K562 (cell line): Measurements from ENCODE around the gene ERCC6L. TPM values are rescaled to one million over a fixed set of nuclear protein-coding genes. Genes with fewer than 3 reads are reported as not detected.

Experiments
- ATAC-seq: fragments of 200-7000 bp; cut with Tn5 transposase; 3 replicates; pipeline ENCODE4 v1.9.1; 2020; ENCODE audit warnings: moderate library complexity
- BruUV-seq: library from RNA; stranded (reverse); fragments of 400-500 nt; replicated peaks from 2 replicates; lab custom pipeline; 2021; lab: Mats Ljungman, UMichigan
- CTCF ChIA-PET: fragments of 300-600 bp; formaldehyde crosslinking; extraction: SDS; loops from one replicate; lab custom pipeline; 2021; ENCODE audit warnings: low intra/inter-chr PET ratio; lab: Yijun Ruan, JAX
- POLR2A ChIA-PET: fragments of 300-600, 350-650 bp; sonication (Branson Sonifier 250); formaldehyde crosslinking; extraction: SDS; loops from one replicate; lab custom pipeline; 2021; ENCODE audit warnings: antibody characterized with exemption, inconsistent platforms; lab: Yijun Ruan, JAX
- DNase-seq, 4 experiments: peaks; one replicate each; pipeline versions ENCODE4 v3.0.0 to v3.0.0-alpha.2; 2011 to 2018; ENCODE audit warnings: low spot score in 3 of 4, mixed read lengths in 3 of 4; ENCODE audit errors: extremely low read depth in 1 of 4
- FAIRE-seq: peaks from 2 replicates; lab custom pipeline; 2011; peaks lifted over from hg19 to GRCh38; lab: Jason Lieb, UNC
- H2AFZ ChIP-seq: 2 replicates; pipeline ENCODE4 v1.6.0; 2011; ENCODE audit warnings: low read depth, low read length, control low read depth, inconsistent platforms
- H3K27ac ChIP-seq: fragments of 200-600 bp; 3 replicates; pipeline ENCODE4 v1.8.0; 2011; ENCODE audit warnings: low read depth, mild to moderate bottlenecking, control low read depth, inconsistent platforms, low read length, moderate library complexity, mixed read lengths; ENCODE audit errors: extremely low read depth
- H3K27me3 ChIP-seq, 2 experiments: fragments of 300-600 bp in 1 of 2; 2 replicates in 1 of 2; 3 replicates in 1 of 2; pipeline versions ENCODE4 v1.6.0 to v1.8.0; 2011; ENCODE audit warnings: inconsistent platforms in 2 of 2, low read length in 2 of 2, mild to moderate bottlenecking in 1 of 2, mixed read lengths in 1 of 2, moderate library complexity in 1 of 2; ENCODE audit not compliant: control insufficient read depth in 2 of 2, insufficient read depth in 2 of 2
- H3K36me3 ChIP-seq: fragments of 300-600 bp; 3 replicates; pipeline ENCODE4 v1.8.0; 2011; ENCODE audit warnings: mild to moderate bottlenecking, low read length, inconsistent platforms; ENCODE audit not compliant: control insufficient read depth, insufficient read depth
- H3K4me1 ChIP-seq, 2 experiments: fragments of 200-600 bp in 1 of 2; replicated peaks in 1 of 2; 2 replicates in 1 of 2; 3 replicates in 1 of 2; pipeline versions ENCODE4 v1.5.1 to v1.8.0; 2011; ENCODE audit warnings: inconsistent platforms in 2 of 2, low read length in 2 of 2, mild to moderate bottlenecking in 1 of 2, mixed read lengths in 1 of 2, moderate library complexity in 1 of 2; ENCODE audit not compliant: control insufficient read depth in 2 of 2, insufficient read depth in 2 of 2
- H3K4me2 ChIP-seq: 2 replicates; pipeline ENCODE4 v1.6.1; 2011; ENCODE audit warnings: low read length, control low read depth, inconsistent platforms, mixed read lengths; ENCODE audit not compliant: insufficient read depth
- H3K4me3 ChIP-seq: fragments of 200-600 bp; sonication (generic), shearing (Covaris generic); 2 replicates; pipeline ENCODE4 v1.5.1; 2016; ENCODE audit warnings: control low read depth, inconsistent platforms
- H3K79me2 ChIP-seq: fragments of 200-600 bp; 3 replicates; pipeline ENCODE4 v1.8.0; 2011; ENCODE audit warnings: low read length, inconsistent platforms; ENCODE audit not compliant: control insufficient read depth, insufficient read depth
- H3K9ac ChIP-seq, 2 experiments: 2 replicates each; pipeline versions ENCODE4 v1.6.0 to v1.6.1; 2011; ENCODE audit warnings: low read depth in 2 of 2, low read length in 2 of 2, control low read depth in 1 of 2, inconsistent platforms in 1 of 2, mild to moderate bottlenecking in 1 of 2, mixed read lengths in 1 of 2; ENCODE audit not compliant: insufficient read depth in 1 of 2
- H3K9me1 ChIP-seq: one replicate; pipeline ENCODE4 v1.6.0; 2011; ENCODE audit warnings: inconsistent platforms, mild to moderate bottlenecking, low read length, moderate library complexity; ENCODE audit not compliant: control insufficient read depth, insufficient read depth
- H3K9me3 ChIP-seq: replicated peaks from 2 replicates; pipeline ENCODE4 v1.5.1; 2011; ENCODE audit warnings: low read depth, low read length, inconsistent platforms; ENCODE audit not compliant: control insufficient read depth, insufficient read depth
- H4K20me1 ChIP-seq: replicated peaks from 2 replicates; pipeline ENCODE4 v1.6.1; 2011; ENCODE audit warnings: low read length, inconsistent platforms, mixed read lengths; ENCODE audit not compliant: control insufficient read depth, insufficient read depth
- SIN3A ChIP-seq, 2 experiments: fragments of 150-350 bp in 1 of 2; IDR thresholded peaks; 2 replicates each; pipeline ENCODE4 v1.6.1; 2011 to 2016; ENCODE audit warnings: borderline replicate concordance in 2 of 2, low read depth in 2 of 2, low read length in 2 of 2, mild to moderate bottlenecking in 2 of 2, moderate library complexity in 2 of 2; ENCODE audit not compliant: control insufficient read depth in 1 of 2
- SRSF9 ChIP-seq: fragments of 200-400 bp; formaldehyde crosslinking; IDR thresholded peaks from 2 replicates; pipeline ENCODE4 v1.6.1; 2017; ENCODE audit warnings: low read depth, low read length, borderline replicate concordance
- YY1 ChIP-seq, 3 experiments: IDR thresholded peaks; 2 replicates each; pipeline ENCODE4 v1.6.1; 2011; ENCODE audit warnings: low read length in 2 of 3, mild to moderate bottlenecking in 2 of 3, moderate library complexity in 2 of 3, borderline replicate concordance in 1 of 3, control low read depth in 1 of 3, low read depth in 1 of 3; ENCODE audit not compliant: insufficient read depth in 3 of 3, insufficient replicate concordance in 2 of 3, control insufficient read depth in 1 of 3, insufficient read length in 1 of 3; ENCODE audit errors: extremely low read depth in 1 of 3
- WGBS: fragments of 100-300 bp; shearing (Covaris generic); methylation state at CpG from one replicate; pipeline ENCODE4 v1.1.6; 2016; ENCODE audit warnings: low coverage, mixed read lengths; ENCODE audit not compliant: insufficient coverage; ENCODE audit errors: missing lambda C conversion rate; 5-methylcytosine and 5-hydroxymethylcytosine counted together
- in situ Hi-C: fragments of 300-500 bp; cut with MboI; formaldehyde crosslinking; loops from 4 replicates; pipeline ENCODE4 v1.15.0; 2018; ENCODE audit warnings: inconsistent platforms, mixed read lengths
- intact Hi-C: fragments of 100-400 bp; cut with micrococcal nuclease; formaldehyde crosslinking; loops from 2 replicates; pipeline ENCODE4 v1.14.2; 2022
- polyA plus RNA-seq, 8 experiments: library from polyadenylated mRNA; depleted of rRNA in 4 of 8; stranded (reverse) in 5 of 8; unstranded in 3 of 8; fragments of >200 nt; fragmentation: Nextera tagmentation in 2 of 8; fragmentation: Illumina TruSeq in 1 of 8; extraction: Ambion mirVana in 2 of 8; extraction: Trizol in 1 of 8; gene quantifications; 2 replicates each; pipeline versions ENCODE4 v1.2.1 to v1.2.3, GENCODE V29; 2011 to 2014; ENCODE audit warnings: inconsistent platforms in 1 of 8, missing spikeins in 1 of 8
- total RNA-seq, 7 experiments: library from RNA; depleted of rRNA in 6 of 7; stranded (reverse); fragments of >200 nt in 6 of 7; fragmentation: Illumina TruSeq in 2 of 7; extraction: Trizol in 2 of 7; gene quantifications; 2 replicates each; pipeline versions ENCODE4 v1.2.1 to v1.2.3, GENCODE V29; 2011 to 2021; ENCODE audit warnings: low replicate concordance in 1 of 7

The ERCC6L gene
- total and polyA plus RNA-seq, 9 of the 15 experiments (the other 6 are each of a cell fraction or from before 2014, with no cell fraction given): 6.4 to 17.4 (median 11.9) TPM

GRCh38 chrX:72182924-72183323 is 55.9 kb downstream of the ERCC6L start:
- in situ Hi-C loops: no loop called here
- H4K20me1 ChIP-seq: no peaks in the 10 kb centered on the region
- intact Hi-C loops: no loop called here
- DNase-seq (no peak), ATAC-seq (no peak), FAIRE-seq (no peak)
- peaks cover 8% of the 10 kb centered on the region; the same call in 2 of the 3 replicates for H3K36me3 ChIP-seq
- H3K4me1 ChIP-seq: peaks cover 0 to 7% of the 10 kb centered on the region in 2 experiments; a peak in 3 of 5 replicates
- H2AFZ ChIP-seq: no peak overlapping the region
- H3K27me3 ChIP-seq: no peaks in the 10 kb centered on the region
- H3K79me2 ChIP-seq: peaks cover 17% of the 10 kb centered on the region
- H3K9me1 ChIP-seq: no peaks in the 10 kb centered on the region
- no TSS peak for BruUV-seq
- TF ChIP-seq YY1 (IDR thresholded peaks at IDR 0.05; ENCODE audit: borderline replicate concordance in 1 of 3, control insufficient read depth in 1 of 3, extremely low read depth in 1 of 3, insufficient read depth in 3 of 3, insufficient read length in 1 of 3, insufficient replicate concordance in 2 of 3, low read depth in 1 of 3, low read length in 2 of 3) (no peak), SRSF9 (no peak), SIN3A (IDR thresholded peaks at IDR 0.05; ENCODE audit: borderline replicate concordance in 2 of 2, control insufficient read depth in 1 of 2, low read depth in 2 of 2, low read length in 2 of 2) (no peak)
- no peak overlapping the region for H3K27ac ChIP-seq
- H3K9me3 ChIP-seq: no peaks in the 10 kb centered on the region
- POLR2A ChIA-PET: no interaction called here
- no peak overlapping the region for H3K9ac ChIP-seq
- whole genome bisulfite sequencing: 80% methylated on average over 2 of the region's 2 CpGs
- CTCF ChIA-PET: no interaction called here
- H3K4me2 ChIP-seq: peak overlapping the region; percentile 96; the same call in 1 of the 2 replicates
- no peak overlapping the region for H3K4me3 ChIP-seq
